Measurements from ENCODE around the gene DMRT1. TPM values are rescaled to one million over a fixed set of nuclear protein-coding genes. Genes with fewer than 3 reads are reported as not detected.
A peak's percentile ranks its signal among the peaks of the same experiment; 100 is the strongest.

The DMRT1 gene
- total RNA-seq, 1 experiment from 2014 or later: 0.47 TPM

DNA sequence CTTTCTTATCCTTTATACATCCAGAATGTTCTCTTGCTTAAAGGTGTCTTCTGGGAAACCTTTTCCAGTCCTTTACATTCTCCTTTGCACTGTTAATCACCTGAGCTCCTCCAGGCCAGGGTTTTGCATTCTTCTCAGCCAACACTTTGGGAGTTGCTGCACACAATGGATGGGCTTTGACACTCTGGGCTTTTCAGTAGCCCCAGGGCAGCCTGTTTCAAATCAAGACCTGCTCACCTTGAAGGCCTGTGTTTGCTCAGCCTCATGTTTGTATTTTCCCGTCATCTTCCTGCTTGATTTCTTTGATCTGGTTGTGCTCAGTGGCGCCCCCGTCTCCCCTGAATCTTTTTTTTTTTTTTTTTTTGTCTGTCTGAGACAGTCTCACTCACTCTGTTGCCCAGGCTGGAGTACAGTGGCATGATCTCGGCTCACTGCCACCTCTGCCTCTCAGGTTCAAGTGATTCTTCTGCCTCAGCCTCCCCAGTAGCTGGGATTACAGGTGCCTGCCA lies 41.0 kb downstream of the DMRT1 start:
- POLR2A ChIA-PET: no interaction called here
- intact Hi-C loops (cut with micrococcal nuclease): no loop called here
- H3K79me2 ChIP-seq (ENCODE audit: insufficient read depth, low read length): no peaks in the 10 kb centered on the region
- H3K9me3 ChIP-seq (ENCODE audit: control insufficient read depth in 1 of 2, insufficient read depth in 1 of 2, low read depth in 1 of 2, low read length in 2 of 2): no peaks in the 10 kb centered on the region
- H3K27me3 ChIP-seq (ENCODE audit: insufficient read depth, low read length): no peaks in the 10 kb centered on the region
- RAD21 ChIA-PET (ENCODE audit: low non-redundant PET in 1 of 2, low total read pairs in 2 of 2, uncharacterized antibody in 2 of 2, unreplicated experiment in 2 of 2): no interaction called here
- ATAC-seq: no peak
- H4K20me1 ChIP-seq (ENCODE audit: insufficient read depth): no peaks in the 10 kb centered on the region
- CTCF ChIA-PET: no interaction called here
- peak in 2 of 3 experiments; percentile 37 to 43; a peak in 4 of 6 replicates for TF ChIP-seq CTCF (IDR thresholded peaks at IDR 0.05 in 2 of 3, conservative IDR thresholded peaks at IDR 0.05 in 1 of 3; ENCODE audit: borderline replicate concordance in 1 of 3, insufficient read depth in 1 of 3, low read depth in 2 of 3, low read length in 2 of 3)
- TF ChIP-seq ATF3 (IDR thresholded peaks at IDR 0.05): no peak
- TF ChIP-seq POLR2A (IDR thresholded peaks at IDR 0.05; ENCODE audit: borderline replicate concordance, extremely low read depth, insufficient read depth, insufficient read length): no peak
- TF ChIP-seq TCF7L2 (IDR thresholded peaks at IDR 0.05; ENCODE audit: borderline replicate concordance, extremely low read depth, insufficient read depth, insufficient read length): no peak
- TF ChIP-seq SRF (IDR thresholded peaks at IDR 0.05; ENCODE audit: low read depth): no peak
- H3K27ac ChIP-seq (ENCODE audit: low read depth, low read length): no peak overlapping the region
- no peaks in the 10 kb centered on the region for H3K4me1 ChIP-seq (ENCODE audit: control insufficient read depth in 1 of 2, insufficient read depth in 2 of 2, low read length in 2 of 2)
- H3K4me3 ChIP-seq (replicated peaks in 1 of 2; ENCODE audit: low read depth in 1 of 2, low read length in 2 of 2): no peak overlapping the region
- H3K4me2 ChIP-seq (ENCODE audit: low read length): no peak overlapping the region
- H3K9me2 ChIP-seq (ENCODE audit: insufficient read depth): no peaks in the 10 kb centered on the region
- no peak overlapping the region for H3K9ac ChIP-seq (ENCODE audit: low read length)
- no peaks in the 10 kb centered on the region for H3K36me3 ChIP-seq (ENCODE audit: control insufficient read depth in 1 of 2, insufficient read depth in 2 of 2, low read length in 2 of 2)
- peak; percentile 8 for DNase-seq (ENCODE audit: low read depth, low spot score)
- H2AFZ ChIP-seq (ENCODE audit: low read depth, low read length, poor library complexity, severe bottlenecking): no peak overlapping the region
- no TSS peak for BruUV-seq (replicated peaks)

DNA sequence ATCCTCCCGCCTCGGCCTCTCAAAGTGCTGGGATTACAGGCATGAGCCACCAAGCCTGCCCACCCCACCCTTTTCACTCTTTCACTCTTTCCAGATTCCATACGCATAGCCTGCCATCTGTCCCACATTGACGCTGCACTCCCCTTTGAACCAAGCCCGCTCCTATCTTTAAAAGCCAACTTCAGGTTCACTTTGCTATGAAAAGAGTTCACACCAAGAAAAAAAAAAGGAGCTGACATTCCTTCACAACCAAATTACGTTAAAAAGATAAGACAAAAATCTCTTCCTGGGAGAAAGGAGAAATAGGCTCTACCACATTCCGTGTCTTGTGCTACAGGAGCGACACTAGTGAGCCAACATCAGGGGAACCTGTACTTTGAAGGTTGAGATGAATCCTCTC lies 41.5 kb downstream of the DMRT1 start:
- H3K27me3 ChIP-seq (ENCODE audit: insufficient read depth, low read length): no peaks in the 10 kb centered on the region
- ChIA-PET CTCF (no interaction called here), POLR2A (no interaction called here), RAD21 (ENCODE audit: low non-redundant PET in 1 of 2, low total read pairs in 2 of 2, uncharacterized antibody in 2 of 2, unreplicated experiment in 2 of 2) (no interaction called here)
- no peak overlapping the region for H3K27ac ChIP-seq (ENCODE audit: low read depth, low read length)
- ATAC-seq: no peak
- no peaks in the 10 kb centered on the region for H3K9me2 ChIP-seq (ENCODE audit: insufficient read depth)
- H2AFZ ChIP-seq (ENCODE audit: low read depth, low read length, poor library complexity, severe bottlenecking): no peak overlapping the region
- no peak for DNase-seq (ENCODE audit: low read depth, low spot score)
- BruUV-seq (replicated peaks): no TSS peak
- no peaks in the 10 kb centered on the region for H3K36me3 ChIP-seq (ENCODE audit: control insufficient read depth in 1 of 2, insufficient read depth in 2 of 2, low read length in 2 of 2)
- no peak overlapping the region for H3K9ac ChIP-seq (ENCODE audit: low read length)
- H3K9me3 ChIP-seq (ENCODE audit: control insufficient read depth in 1 of 2, insufficient read depth in 1 of 2, low read depth in 1 of 2, low read length in 2 of 2): no peaks in the 10 kb centered on the region
- intact Hi-C loops (cut with micrococcal nuclease): no loop called here
- H4K20me1 ChIP-seq (ENCODE audit: insufficient read depth): no peaks in the 10 kb centered on the region
- no peak overlapping the region for H3K4me3 ChIP-seq (replicated peaks in 1 of 2; ENCODE audit: low read depth in 1 of 2, low read length in 2 of 2)
- H3K4me1 ChIP-seq (ENCODE audit: control insufficient read depth in 1 of 2, insufficient read depth in 2 of 2, low read length in 2 of 2): no peaks in the 10 kb centered on the region
- H3K4me2 ChIP-seq (ENCODE audit: low read length): no peak overlapping the region
- H3K79me2 ChIP-seq (ENCODE audit: insufficient read depth, low read length): no peaks in the 10 kb centered on the region
- TF ChIP-seq, protein P1, sequence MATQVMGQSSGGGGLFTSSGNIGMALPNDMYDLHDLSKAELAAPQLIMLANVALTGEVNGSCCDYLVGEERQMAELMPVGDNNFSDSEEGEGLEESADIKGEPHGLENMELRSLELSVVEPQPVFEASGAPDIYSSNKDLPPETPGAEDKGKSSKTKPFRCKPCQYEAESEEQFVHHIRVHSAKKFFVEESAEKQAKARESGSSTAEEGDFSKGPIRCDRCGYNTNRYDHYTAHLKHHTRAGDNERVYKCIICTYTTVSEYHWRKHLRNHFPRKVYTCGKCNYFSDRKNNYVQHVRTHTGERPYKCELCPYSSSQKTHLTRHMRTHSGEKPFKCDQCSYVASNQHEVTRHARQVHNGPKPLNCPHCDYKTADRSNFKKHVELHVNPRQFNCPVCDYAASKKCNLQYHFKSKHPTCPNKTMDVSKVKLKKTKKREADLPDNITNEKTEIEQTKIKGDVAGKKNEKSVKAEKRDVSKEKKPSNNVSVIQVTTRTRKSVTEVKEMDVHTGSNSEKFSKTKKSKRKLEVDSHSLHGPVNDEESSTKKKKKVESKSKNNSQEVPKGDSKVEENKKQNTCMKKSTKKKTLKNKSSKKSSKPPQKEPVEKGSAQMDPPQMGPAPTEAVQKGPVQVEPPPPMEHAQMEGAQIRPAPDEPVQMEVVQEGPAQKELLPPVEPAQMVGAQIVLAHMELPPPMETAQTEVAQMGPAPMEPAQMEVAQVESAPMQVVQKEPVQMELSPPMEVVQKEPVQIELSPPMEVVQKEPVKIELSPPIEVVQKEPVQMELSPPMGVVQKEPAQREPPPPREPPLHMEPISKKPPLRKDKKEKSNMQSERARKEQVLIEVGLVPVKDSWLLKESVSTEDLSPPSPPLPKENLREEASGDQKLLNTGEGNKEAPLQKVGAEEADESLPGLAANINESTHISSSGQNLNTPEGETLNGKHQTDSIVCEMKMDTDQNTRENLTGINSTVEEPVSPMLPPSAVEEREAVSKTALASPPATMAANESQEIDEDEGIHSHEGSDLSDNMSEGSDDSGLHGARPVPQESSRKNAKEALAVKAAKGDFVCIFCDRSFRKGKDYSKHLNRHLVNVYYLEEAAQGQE (IDR thresholded peaks at IDR 0.05; ENCODE audit: low read depth): no peak
- no peak for TF ChIP-seq EGR1 (IDR thresholded peaks at IDR 0.05; ENCODE audit: low read depth)
- TF ChIP-seq EZH2phosphoT487 (IDR thresholded peaks at IDR 0.05; ENCODE audit: borderline replicate concordance): no peak
- TF ChIP-seq ZNF274 (IDR thresholded peaks at IDR 0.05; ENCODE audit: low read depth, low read length): no peak
- TF ChIP-seq POLR2AphosphoS5 (IDR thresholded peaks at IDR 0.05; ENCODE audit: low read depth, low read length): no peak
- no peak for TF ChIP-seq CBX3 (IDR thresholded peaks at IDR 0.05; ENCODE audit: low read depth)
- no peak for TF ChIP-seq CEBPB (IDR thresholded peaks at IDR 0.05; ENCODE audit: low read depth)
- TF ChIP-seq, protein P2, sequence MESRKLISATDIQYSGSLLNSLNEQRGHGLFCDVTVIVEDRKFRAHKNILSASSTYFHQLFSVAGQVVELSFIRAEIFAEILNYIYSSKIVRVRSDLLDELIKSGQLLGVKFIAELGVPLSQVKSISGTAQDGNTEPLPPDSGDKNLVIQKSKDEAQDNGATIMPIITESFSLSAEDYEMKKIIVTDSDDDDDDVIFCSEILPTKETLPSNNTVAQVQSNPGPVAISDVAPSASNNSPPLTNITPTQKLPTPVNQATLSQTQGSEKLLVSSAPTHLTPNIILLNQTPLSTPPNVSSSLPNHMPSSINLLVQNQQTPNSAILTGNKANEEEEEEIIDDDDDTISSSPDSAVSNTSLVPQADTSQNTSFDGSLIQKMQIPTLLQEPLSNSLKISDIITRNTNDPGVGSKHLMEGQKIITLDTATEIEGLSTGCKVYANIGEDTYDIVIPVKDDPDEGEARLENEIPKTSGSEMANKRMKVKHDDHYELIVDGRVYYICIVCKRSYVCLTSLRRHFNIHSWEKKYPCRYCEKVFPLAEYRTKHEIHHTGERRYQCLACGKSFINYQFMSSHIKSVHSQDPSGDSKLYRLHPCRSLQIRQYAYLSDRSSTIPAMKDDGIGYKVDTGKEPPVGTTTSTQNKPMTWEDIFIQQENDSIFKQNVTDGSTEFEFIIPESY (IDR thresholded peaks at IDR 0.05; ENCODE audit: extremely low read depth, insufficient replicate concordance, low read length): no peak
